GM18499 (cell line): ENCODE measurements around the gene PCBD2.
A peak's percentile ranks its signal among the peaks of the same experiment; 100 is the strongest.
"Not testable (repeated sequence)": the region's sequence is repeated elsewhere in the genome, so short reads cannot be mapped to it uniquely, and the experiment has no call there.

Experiments
- ATAC-seq: cut with Tn5 transposase; IDR thresholded peaks from one replicate; pipeline ENCODE4 v1.9.1; 2021; ENCODE audit warnings: moderate number of reproducible peaks; ENCODE audit not compliant: insufficient read depth, unreplicated experiment

The PCBD2 gene

DNA sequence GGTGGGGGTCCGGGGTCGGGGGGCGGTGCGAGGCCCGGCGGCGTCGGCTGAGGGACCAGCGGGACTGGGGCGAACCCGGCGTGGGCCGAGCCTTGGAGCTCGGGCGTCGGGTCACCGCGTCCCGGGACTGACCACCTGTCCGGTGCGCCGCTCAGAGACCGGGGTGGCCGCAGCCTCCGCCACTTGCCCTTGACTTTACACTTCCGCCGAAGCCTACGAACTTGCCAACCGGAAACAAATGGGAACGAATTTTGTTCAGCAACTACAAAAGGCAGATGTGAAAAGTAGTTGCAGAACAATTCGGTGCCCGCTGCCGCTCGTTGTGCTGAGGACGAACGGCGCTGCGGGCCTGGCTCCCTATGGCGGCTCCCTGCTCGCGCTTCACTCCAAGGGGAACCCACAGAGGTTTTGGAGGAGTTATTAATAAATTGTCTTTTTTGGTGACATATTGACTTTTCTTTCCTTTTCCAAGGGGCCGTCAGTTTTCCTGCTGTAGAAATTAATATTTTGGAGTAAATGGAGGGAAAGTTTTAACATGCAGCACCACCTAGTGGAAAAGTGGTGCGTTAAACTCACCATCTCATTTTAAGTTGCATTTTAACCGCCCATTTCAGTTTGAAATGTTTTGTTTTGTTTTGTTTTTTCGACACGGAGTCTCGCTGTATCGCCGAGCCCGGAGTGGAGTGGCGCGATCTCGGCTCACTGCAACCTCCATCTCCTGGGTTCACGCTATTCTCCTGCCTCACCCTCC lies 490 bp downstream of the PCBD2 start:
- ATAC-seq = peak; percentile 9

DNA sequence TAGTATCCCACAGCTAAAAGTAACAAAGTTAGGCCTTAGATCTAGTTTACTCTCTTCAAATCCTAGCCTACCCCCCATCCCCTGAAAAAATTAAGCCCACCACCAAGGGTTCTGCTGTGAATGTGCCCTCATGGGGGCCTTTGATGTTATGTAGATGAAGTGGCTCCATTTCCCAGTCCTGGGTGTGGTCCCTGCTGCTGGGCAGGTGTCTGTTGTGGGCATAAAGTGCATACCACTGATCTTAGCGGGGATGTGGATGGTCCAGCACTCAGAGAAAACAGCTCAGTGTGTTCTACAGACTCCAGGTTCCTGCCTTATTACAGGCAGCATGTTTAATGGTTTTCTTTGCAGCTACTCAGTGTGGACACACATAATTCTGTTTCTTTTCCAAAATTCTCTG lies 1.9 kb downstream of the PCBD2 start:
- ATAC-seq = no peak

DNA sequence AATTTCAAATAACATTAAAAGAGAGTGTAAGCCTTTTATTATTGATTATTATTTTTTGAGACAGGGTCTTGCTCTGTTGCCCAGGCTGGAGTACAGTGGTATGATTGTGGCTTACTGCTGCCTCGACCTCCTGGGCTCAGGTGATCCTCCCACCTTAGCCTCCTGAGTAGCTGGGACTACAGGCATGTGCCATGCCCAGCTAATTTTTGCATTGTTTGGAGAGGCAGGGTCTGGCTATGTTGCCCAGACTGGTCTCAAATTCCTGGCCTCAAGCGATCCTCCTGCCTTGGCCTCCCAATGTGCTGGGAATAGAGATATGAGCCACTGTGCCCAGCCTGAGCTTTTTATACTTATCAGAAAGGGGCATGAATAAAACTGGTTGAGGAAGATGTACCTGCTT lies 5.8 kb downstream of the PCBD2 start:
- ATAC-seq = not testable (repeated sequence)

DNA sequence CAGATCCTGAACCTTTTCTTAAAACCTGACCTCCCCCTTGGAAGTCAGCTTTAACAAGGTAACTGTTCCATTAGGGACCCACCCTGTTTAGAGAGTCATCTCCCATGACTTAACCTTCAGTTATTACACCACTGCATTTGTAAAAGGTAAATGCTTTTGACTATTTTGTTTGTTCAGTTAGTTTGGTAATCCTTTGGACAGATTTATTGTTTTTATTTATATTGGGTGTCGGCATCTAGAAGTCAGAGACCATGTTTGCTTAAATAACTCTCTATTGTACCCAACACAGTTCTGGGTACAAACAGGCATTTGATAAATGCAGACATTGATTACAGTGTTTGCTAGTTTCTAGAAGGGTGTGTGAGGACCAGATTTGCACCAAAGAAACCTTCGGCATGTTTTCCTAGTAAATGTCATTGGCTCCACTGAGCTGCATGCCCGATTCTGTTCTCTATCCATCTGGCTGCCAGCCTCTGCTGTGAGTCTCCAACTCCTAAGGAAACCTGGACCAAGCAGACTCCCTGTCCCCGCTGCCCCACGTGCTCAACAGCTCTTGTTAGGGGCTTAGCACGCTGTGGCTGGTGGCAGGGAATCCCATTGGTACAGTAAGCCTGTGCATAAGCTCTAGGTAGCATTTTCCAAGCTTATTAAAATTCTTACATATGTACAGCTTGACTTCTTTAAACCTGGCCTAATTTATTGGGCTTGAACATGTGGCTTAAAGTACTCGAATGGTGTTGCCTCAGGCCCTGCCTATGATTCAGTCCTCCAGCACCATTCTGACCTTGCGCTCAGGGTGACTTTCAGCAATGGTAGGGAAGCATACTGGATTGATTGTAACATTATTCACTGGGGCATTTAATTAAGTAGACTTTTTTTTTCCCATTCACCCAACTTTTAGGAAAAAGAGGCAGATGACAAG lies 6.6 kb downstream of the PCBD2 start:
- ATAC-seq = no peak

DNA sequence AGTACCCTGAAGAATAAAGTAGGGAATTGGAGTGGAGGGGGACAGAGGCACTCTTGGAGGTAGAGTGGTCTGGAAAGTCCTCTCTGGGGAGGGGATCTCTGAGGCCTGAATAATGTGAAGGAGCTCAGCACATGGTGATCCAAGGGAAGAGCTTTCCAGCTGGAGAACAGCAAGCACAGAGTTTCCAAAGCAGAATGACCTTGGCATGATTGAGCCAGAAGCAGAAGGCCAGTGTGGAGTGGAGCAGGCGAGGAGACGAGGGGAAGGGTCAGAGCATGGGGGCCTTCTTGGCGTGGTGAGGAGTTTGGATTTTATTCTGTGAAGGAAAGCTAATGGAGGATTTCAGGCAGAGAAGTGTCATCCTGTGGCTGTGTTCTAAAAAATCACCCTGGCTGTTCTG lies 8.3 kb downstream of the PCBD2 start:
- no peak for ATAC-seq

DNA sequence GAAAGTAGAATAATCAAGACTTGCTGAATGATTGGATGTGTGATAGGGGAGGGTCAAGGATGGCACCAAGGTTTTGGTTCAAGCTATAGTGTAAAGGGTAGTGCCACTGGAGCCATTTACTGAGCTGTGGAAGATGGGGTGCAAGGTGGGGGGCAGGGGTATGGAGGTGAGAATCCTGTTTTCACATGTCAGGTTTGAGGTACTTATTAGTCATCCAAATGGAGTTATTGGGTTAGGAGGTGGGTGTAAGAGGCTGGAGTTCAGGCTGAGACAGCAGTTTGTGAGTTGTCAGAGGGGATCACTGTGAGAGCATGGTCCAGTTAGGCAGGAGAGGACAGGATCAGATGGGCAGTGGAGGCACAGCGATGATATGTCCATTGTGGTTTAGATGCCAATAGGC lies 8.9 kb downstream of the PCBD2 start:
- ATAC-seq = no peak

DNA sequence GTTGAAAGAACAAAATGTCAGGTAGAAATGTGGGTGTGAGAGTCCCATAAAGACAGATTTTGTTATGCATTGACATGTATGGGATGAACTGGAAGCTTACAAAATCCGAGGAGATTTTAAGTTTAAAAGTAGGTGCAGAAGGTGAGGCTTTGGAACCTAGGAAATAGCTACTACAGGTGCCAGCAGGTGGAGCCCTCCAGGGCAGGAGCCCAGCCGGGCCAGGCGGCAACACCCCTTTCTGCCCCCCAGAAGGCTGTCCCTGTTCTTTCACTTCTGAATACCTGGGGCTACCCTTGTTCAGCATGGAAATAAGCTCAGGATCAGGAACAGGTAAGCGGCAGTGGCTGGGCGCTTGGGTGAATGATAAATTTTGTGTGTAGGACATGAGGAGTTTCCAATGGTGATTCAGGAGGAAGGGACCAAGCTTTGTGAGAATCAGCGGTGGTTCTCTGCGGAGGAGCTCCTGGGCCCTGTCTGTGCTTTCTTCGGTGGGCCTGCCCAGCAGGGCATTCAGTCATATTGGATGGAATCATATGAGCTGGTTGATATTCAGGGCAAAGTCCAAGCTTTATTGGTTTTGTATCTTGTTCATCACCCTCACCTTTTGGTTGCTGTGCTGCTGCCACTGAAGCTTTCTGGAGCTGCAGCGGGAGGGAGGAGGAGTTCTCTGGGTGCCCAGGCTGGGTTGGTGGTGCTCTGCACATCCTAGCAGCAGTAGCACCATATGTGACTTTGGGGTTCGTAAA lies 12.3 kb downstream of the PCBD2 start:
- no peak for ATAC-seq

DNA sequence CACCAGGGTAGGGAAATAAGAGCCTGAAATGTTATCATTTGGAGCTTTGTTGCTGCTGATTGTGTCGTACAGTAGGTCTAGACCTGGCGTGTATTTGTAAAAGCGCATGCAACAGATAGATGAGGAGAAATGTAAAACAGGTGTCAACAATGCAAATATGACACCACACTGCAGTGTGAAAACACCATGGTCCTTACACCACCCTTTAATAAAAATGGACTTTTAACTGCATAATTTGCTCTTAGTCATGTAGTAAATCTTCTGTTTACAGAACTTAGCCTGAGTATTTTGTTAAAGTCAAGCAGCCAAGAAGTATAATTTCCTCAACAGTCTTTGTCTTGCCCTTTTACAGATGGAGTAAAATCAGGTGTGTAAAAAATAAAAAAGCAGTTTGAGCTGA lies 13.9 kb downstream of the PCBD2 start:
- ATAC-seq = no peak

DNA sequence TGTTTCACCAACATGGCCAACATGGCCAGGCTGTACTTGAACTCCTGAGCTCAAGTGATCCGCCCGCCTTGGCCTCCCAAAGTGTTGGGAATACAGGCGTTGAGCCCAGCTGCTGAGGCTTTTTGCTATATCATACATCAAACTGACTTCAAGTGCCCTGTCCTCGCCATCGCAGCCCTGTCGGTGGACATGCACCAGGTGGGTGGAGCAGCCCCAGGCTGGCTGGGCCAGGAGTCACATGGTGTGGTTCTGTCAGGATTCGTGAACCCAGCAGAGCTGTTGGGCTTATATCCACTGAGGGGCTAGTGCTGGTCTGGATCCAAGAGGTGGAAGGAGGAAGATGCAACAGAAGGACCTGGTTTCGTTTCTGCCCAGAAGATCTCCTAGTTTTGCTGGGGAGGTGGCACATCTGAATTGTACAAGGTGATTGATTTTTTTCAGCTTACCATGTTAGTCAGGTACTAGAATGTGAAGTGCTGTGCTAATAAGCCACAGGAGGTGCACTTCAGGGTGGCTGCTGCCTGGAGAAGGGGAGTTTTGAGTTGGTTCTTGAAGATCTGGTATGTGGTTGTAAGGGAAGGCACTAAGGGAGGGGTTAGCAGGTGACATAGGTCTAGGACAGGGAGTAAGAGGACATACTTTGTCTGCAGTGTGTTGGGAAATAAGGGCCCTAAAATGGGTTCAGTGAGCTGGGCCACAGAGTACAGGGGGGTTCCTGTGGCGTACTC lies 16.1 kb downstream of the PCBD2 start:
- no peak for ATAC-seq

DNA sequence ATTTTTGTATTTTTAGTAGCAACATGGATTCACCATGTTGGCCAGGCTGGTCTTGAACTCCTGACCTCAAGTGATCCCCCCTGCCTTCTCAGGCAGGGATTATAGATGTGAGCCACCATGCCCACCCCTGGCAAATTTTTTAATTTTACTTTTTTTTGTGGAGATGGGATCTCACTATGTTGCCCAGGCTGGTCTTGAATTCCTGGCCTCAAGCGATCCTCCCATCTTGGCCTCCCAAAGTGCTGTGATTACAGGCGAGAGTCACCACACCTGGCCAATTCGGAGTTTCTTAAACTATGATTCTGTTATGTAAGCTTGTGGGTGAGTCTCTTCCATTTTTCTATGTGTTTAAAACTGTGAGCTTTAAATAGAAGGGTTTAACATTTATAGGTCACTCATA lies 27.6 kb downstream of the PCBD2 start:
- ATAC-seq = no peak

DNA sequence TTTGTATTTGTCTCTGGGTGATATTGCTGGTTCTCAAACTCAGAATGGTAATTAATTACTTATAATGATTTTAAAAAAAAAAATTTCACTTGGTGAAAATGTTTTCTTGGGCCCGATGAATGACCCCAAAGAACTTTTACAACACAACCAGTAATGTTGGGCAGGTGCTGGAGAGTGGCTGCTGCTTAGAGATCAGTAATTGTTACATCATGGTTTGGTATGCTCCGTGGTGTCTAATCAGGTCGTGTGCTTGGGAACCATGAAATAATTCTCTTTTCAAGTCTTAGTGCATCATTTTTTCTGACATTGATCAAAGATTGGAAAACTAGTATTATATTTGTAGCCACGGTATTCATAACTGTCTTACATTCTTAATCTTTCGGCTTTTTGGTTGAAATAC lies 29.3 kb downstream of the PCBD2 start:
- no peak for ATAC-seq

DNA sequence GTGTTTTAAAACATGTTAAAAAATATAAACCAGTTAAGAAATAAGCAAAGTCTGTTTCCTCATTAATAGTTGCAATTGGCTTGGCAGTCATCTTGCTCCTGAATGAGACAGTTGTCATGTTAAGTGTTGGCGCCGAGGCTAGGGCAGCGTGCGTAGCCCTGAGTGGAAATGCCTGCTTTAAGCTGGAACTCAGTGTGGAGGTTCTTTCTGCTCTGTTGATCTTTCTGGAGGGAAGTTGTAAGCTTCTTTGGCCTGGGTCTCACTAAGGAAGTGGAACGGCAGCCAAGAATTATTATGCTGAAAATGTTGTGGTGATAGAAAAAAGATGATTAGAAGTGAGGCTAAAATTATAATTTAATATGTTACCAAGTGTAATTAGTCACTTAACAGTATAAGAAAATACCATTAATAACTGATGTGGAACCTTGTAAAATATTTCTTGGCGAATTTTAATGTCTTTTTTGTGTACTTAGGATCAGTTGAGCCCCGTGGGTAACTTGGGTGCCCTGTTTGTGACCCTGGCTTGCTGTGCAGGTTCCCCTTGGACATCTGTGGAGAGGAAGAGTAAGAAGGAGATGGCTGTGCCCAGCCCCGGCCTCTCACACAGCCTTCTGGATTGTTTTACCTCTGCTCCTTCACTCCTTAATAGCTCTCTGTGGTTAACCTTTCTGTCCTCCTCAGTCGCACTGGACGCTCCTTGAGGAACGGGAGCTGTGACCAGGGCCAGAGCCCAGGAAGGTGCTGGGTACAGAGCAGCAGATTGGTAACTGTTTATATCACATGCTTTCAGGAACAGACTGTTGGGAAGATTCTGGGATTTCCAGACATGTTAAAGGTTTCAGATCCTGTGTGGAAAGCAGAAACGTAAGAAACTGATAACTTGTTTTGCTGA lies 31.0 kb downstream of the PCBD2 start:
- ATAC-seq = no peak

DNA sequence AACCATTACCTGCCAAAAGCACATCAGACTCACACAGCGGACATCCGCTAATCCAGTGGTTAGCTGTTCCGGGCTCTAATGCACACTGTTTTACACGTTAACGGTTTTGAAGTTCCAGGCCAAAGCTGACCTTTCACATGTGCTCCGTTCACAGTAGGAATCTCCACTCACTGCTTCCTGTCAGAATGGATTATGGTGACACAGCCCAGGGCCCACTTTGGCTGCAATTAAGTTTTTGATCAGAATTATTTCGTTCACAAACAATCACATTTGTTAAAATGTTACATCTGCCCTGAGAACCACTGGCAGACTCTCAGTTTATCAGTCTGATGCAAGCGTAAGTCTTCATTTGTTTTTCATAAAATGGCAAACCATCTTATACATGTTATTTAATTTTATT lies 32.6 kb downstream of the PCBD2 start:
- ATAC-seq = no peak

DNA sequence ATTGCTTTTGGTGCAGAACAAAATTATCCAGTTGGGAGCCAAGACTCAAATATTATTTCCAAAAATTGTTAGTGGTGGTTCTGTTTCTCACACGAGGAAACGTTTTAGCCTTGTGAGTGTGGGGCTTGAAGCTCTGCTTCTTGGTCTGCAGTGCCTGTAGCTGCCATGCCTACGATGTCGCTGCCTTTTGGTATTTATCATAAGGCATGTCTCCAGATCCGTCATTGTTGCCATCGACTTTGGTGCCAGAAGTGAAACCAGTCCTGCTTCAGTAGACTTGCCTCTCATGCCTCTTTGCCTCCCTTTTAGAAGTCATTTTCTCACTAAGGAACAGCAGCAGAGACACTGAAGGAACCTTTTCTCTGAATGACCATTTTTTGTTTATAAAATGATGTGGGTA lies 33.1 kb downstream of the PCBD2 start:
- ATAC-seq = no peak

DNA sequence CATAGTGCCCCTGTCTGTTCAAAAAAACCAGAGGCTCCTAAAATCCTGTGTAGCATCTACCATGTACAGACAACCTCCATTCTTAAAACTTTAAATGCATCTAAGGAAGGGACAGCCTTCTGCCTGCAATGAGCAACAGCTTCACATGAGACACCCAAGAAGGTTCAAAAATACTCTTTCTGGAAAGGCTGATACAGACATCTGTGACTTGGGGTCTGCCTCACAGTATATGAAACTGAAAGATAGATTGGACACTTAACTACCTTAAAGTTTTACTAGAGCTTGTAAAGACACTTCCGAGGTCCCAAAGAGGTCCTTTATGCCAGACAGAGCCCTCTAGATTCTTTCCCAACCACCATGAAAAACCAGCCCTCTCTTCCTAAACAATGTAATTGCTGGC lies 34.6 kb downstream of the PCBD2 start:
- no peak for ATAC-seq

DNA sequence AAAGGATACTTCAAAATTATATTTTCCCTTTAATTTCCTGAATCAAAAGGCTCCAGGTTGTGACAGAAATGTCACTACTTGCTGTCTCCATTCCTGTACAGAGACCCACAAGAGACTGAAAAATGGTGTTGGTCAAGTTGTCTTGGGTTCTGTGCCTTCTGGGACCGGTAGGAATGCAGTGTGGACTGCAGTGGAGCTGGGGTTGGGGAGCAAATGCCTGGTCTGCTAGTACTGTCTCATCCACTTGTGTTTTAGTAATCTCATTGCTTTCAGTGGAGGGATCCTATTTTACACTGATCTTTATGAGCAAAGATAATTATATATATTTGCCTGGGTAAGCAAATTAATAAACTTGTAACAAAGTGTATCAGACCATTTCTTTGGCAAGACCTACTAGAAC lies 38.6 kb downstream of the PCBD2 start:
- ATAC-seq = no peak

DNA sequence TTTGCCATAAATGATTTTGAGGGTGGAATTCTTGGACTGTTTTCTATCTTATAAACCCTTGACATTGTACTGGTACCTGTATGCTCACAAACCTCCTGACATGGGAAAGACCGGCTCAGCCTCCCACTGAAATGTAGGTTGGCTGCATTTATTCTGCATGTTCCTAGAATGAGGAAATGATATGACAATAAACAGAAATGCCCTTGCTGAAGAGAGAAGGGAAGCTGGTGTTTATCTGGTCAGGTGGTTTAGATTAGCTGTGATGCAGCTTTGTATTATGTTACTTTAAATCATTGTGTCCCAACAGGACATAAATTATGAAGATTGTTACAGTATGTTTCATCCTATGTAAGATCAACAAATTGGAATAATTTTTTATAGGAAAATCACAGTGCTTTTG lies 39.7 kb downstream of the PCBD2 start:
- no peak for ATAC-seq

DNA sequence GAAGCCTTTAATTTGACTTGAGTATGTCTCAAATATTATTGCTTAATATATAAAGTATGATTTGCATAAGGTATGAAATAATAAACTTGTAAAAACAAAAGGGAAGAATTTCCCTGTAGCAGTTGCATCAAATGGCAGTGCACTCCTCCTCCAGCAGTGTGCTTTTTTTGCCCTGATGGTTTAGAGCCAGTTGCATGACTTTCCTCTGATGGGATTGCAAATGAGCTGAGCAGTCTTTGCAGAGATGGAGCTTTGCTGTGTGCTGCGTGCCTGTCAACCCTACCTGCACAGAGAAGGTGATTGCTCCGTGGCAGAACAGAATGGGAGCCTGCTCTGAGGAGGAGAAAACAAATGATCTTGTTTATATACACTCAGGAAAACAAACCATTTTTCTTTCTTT lies 40.1 kb downstream of the PCBD2 start:
- no peak for ATAC-seq

DNA sequence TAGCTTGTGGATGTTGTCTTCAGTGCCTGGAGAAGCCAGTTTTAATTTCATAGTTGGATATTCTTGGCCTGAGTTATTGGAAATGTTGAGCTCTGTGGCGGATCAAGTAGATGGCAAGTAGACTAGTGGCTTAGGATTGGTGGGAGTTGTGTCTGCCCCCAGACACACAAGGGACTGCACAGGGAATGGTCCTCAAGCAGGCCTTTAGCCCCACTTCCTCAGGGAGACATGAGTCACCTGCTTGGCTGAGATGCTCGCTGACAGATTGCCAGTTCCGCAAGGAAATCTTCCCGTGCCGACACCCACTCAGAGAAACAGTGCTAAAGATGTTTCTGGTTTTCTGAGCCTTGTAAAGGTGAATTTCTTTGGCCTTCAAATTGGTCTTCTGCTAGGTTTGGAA lies 44.0 kb downstream of the PCBD2 start:
- no peak for ATAC-seq
